ENCODE measurements around the gene ARHGAP28. TPM values are rescaled to one million over a fixed set of nuclear protein-coding genes. Genes with fewer than 3 reads are reported as not detected.

The ARHGAP28 gene
- total and polyA plus RNA-seq, 7 experiments from 2014 or later = not detected

DNA sequence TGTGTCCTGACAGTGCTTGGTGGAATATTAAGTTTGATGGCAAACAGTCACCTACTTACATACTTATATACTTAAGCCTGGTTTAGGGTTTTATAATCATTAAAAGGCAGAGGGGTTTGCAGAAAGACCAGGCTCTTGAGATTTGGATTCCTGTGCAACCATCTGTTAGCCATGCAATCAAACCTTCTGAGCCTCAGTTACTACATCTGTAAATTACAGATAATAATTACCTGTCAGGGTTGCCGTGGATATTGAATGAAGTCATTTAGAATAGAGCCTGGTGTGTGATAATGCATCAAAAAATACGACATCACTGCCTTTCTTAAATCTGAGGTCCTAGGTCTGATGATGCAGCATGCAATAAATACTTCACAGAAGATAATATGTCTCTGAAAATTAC lies 152.9 kb downstream of the ARHGAP28 start:
- CTCF ChIA-PET = no interaction called here
- intact Hi-C loops (cut with micrococcal nuclease) = no loop called here
- ATAC-seq (no peak), DNase-seq (no peak)
- Mint-ChIP-seq H3K27ac (no peak overlapping the region), H3K27me3 (no peaks in the 10 kb centered on the region), H3K4me3 (no peak overlapping the region), H3K4me1 (no peaks in the 10 kb centered on the region), H3K9me3 (peaks cover 0 to 9% (median 0%) of the 10 kb centered on the region in 11 donors), H3K36me3 (no peaks in the 10 kb centered on the region)
- H3K4me3 ChIP-seq (ENCODE audit: low read length) = no peak overlapping the region
- no peaks in the 10 kb centered on the region for H3K9me3 ChIP-seq (ENCODE audit: control insufficient read depth in 2 of 3, low read length in 3 of 3)
- POLR2A ChIA-PET = no interaction called here
- H3K27ac ChIP-seq (ENCODE audit: low read depth, low read length) = no peak overlapping the region
- no peaks in the 10 kb centered on the region for H3K36me3 ChIP-seq (ENCODE audit: control insufficient read depth in 2 of 3, insufficient read depth in 3 of 3, low read length in 3 of 3)
- H3K4me1 ChIP-seq (ENCODE audit: control insufficient read depth in 2 of 2, insufficient read depth in 2 of 2, low read length in 2 of 2) = no peaks in the 10 kb centered on the region
- no peaks in the 10 kb centered on the region for H3K27me3 ChIP-seq (ENCODE audit: control insufficient read depth in 2 of 2, insufficient read depth in 2 of 2, low read length in 2 of 2)

DNA sequence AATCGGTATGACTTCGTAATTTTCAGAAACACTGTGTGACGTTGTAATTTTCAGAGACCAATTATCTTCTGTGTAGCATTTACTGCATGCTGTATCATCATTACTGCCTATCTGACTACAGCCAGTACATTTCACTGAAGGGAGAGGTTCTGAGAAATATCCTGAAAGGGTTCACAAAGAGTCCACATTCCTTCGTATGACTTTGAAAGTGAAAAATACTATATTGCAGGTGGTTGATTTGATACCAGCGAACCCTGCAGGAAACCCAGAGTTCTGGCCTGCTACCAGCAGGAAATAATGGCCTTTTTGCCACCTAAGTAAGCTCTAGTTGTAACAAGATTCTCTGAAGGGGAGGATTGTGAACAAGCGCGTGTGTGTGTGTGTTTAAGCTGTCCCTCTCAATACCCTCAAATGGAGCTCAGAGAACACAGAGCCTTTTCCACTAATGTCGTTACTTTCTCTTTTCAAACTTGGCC lies 155.5 kb downstream of the ARHGAP28 start:
- H3K4me1 Mint-ChIP-seq = no peaks in the 10 kb centered on the region
- no peaks in the 10 kb centered on the region for H3K27me3 ChIP-seq (ENCODE audit: control insufficient read depth in 2 of 2, insufficient read depth in 2 of 2, low read length in 2 of 2)
- peaks cover 0 to 4% (median 0%) of the 10 kb centered on the region in 11 donors for H3K9me3 Mint-ChIP-seq
- ChIA-PET CTCF (no interaction called here), POLR2A (no interaction called here)
- no peaks in the 10 kb centered on the region for H3K9me3 ChIP-seq (ENCODE audit: control insufficient read depth in 2 of 3, low read length in 3 of 3)
- ATAC-seq = no peak
- H3K4me1 ChIP-seq (ENCODE audit: control insufficient read depth in 2 of 2, insufficient read depth in 2 of 2, low read length in 2 of 2) = no peaks in the 10 kb centered on the region
- no peak overlapping the region for H3K27ac Mint-ChIP-seq
- H3K36me3 ChIP-seq (ENCODE audit: control insufficient read depth in 2 of 3, insufficient read depth in 3 of 3, low read length in 3 of 3) = no peaks in the 10 kb centered on the region
- no peak overlapping the region for H3K4me3 Mint-ChIP-seq
- intact Hi-C loops (cut with micrococcal nuclease) = loop anchor here (5.0 kb wide), 2 partner anchors 343 to 1283 kb away; no protein-coding TSS in a partner anchor
- H3K36me3 Mint-ChIP-seq = no peaks in the 10 kb centered on the region
- no peak overlapping the region for H3K27ac ChIP-seq (ENCODE audit: low read depth, low read length)
- H3K4me3 ChIP-seq (ENCODE audit: low read length) = no peak overlapping the region
- no peaks in the 10 kb centered on the region for H3K27me3 Mint-ChIP-seq
- no peak for DNase-seq

DNA sequence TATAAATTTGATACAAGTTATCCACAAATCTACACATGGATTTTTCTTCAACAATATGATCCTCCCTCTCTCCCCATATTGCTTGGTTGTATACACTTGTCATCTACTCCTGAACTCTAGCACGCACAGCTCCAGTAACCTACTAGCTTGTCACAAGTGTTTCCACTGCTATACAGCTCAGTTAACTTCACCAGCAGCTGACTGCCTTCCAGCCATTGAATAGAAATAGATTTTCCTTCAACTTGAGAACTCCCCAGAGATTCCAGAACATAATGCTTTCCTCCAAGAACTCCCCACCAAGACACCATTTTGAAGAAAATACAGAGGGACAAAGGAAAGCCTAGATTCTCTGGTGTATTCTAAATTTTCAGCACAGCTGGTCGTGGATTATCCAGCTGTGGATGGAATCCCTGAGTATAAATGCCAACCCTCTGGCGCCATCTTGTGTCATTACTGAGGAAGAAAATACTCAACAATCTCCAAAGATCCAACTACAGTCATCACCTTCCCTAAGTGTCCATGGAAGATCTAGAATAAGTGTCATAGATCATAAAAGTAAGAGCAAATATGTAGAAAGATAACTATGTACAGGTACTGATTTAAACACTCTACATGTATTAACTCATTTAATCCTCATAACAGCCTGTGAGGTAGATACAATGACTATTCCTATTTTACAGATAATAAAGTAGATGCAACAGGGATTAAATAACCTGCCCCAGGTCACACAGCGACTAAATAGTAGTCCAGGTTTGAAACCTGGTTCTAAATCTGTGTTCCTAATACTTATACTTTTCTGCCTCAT lies 156.7 kb downstream of the ARHGAP28 start:
- Histone ChIP-seq H3K27me3 (ENCODE audit: control insufficient read depth in 2 of 2, insufficient read depth in 2 of 2, low read length in 2 of 2) (no peaks in the 10 kb centered on the region), H3K9me3 (ENCODE audit: control insufficient read depth in 2 of 3, low read length in 3 of 3) (no peaks in the 10 kb centered on the region), H3K36me3 (ENCODE audit: control insufficient read depth in 2 of 3, insufficient read depth in 3 of 3, low read length in 3 of 3) (no peaks in the 10 kb centered on the region), H3K4me1 (ENCODE audit: control insufficient read depth in 2 of 2, insufficient read depth in 2 of 2, low read length in 2 of 2) (no peaks in the 10 kb centered on the region), H3K4me3 (ENCODE audit: low read length) (no peak overlapping the region), H3K27ac (ENCODE audit: low read depth, low read length) (no peak overlapping the region)
- ChIA-PET CTCF (no interaction called here), POLR2A (no interaction called here)
- no peaks in the 10 kb centered on the region for H3K27me3 Mint-ChIP-seq
- ATAC-seq = no peak
- peaks cover 0 to 4% (median 0%) of the 10 kb centered on the region in 11 donors for H3K9me3 Mint-ChIP-seq
- intact Hi-C loops (cut with micrococcal nuclease) = loop anchor here (5.0 kb wide), 2 partner anchors 344 to 1284 kb away; no protein-coding TSS in a partner anchor
- DNase-seq = no peak
- no peak overlapping the region for H3K4me3 Mint-ChIP-seq
- no peak overlapping the region for H3K27ac Mint-ChIP-seq
- H3K4me1 Mint-ChIP-seq = no peaks in the 10 kb centered on the region
- no peaks in the 10 kb centered on the region for H3K36me3 Mint-ChIP-seq

DNA sequence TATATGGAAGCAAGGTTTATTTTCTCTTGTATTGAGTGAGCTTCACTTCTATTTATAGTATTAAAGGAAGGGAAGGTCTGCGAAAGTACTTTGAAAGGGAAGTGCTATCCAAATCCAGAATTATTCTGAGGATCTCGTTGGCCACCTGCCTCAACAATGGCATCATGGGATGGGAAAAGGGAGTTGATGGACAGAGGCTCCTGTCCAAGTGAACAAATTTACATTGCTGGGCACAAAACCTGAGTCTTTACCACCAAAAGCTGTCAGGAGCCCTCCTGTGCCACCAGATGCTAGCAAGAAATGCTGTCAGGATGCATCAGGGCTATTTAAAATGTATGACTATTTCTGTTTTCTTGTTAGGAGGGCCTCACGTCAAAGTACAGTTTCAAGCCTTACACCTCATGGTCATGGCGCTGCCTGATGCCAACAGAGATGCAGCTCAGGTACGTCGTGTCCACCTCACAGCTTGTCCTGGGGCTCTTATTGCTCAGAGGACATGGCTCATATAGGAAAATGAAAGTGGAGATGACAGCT lies 157.3 kb downstream of the ARHGAP28 start:
- ChIA-PET CTCF (interaction anchor here (0.6 kb wide), 1 partner anchor 705 kb away, joined by 3 read pairs; no protein-coding TSS in a partner anchor), POLR2A (no interaction called here)
- Histone ChIP-seq H3K27me3 (ENCODE audit: control insufficient read depth in 2 of 2, insufficient read depth in 2 of 2, low read length in 2 of 2) (no peaks in the 10 kb centered on the region), H3K9me3 (ENCODE audit: control insufficient read depth in 2 of 3, low read length in 3 of 3) (no peaks in the 10 kb centered on the region), H3K36me3 (ENCODE audit: control insufficient read depth in 2 of 3, insufficient read depth in 3 of 3, low read length in 3 of 3) (no peaks in the 10 kb centered on the region), H3K4me3 (ENCODE audit: low read length) (no peak overlapping the region), H3K27ac (ENCODE audit: low read depth, low read length) (no peak overlapping the region), H3K4me1 (ENCODE audit: control insufficient read depth in 2 of 2, insufficient read depth in 2 of 2, low read length in 2 of 2) (no peaks in the 10 kb centered on the region)
- H3K9me3 Mint-ChIP-seq = peaks cover 0 to 4% (median 0%) of the 10 kb centered on the region in 11 donors
- no peaks in the 10 kb centered on the region for H3K4me1 Mint-ChIP-seq
- no peak overlapping the region for H3K4me3 Mint-ChIP-seq
- H3K36me3 Mint-ChIP-seq = no peaks in the 10 kb centered on the region
- H3K27me3 Mint-ChIP-seq = no peaks in the 10 kb centered on the region
- ATAC-seq (no peak), DNase-seq (no peak)
- intact Hi-C loops (cut with micrococcal nuclease) = loop anchor here (5.0 kb wide), 2 partner anchors 345 to 1285 kb away; no protein-coding TSS in a partner anchor
- H3K27ac Mint-ChIP-seq = no peak overlapping the region

GRCh38 chr18:6891788-6892187 lies 162.3 kb downstream of the ARHGAP28 start:
- H3K9me3 ChIP-seq (ENCODE audit: control insufficient read depth in 2 of 3, low read length in 3 of 3) = no peaks in the 10 kb centered on the region
- no peak overlapping the region for H3K4me3 Mint-ChIP-seq
- intact Hi-C loops (cut with micrococcal nuclease) = no loop called here
- no peak overlapping the region for H3K4me3 ChIP-seq (ENCODE audit: low read length)
- H3K27ac ChIP-seq (ENCODE audit: low read depth, low read length) = no peak overlapping the region
- ChIA-PET POLR2A (no interaction called here), CTCF (no interaction called here)
- H3K36me3 Mint-ChIP-seq = no peaks in the 10 kb centered on the region
- H3K27me3 ChIP-seq (ENCODE audit: control insufficient read depth in 2 of 2, insufficient read depth in 2 of 2, low read length in 2 of 2) = no peaks in the 10 kb centered on the region
- H3K4me1 Mint-ChIP-seq = no peaks in the 10 kb centered on the region
- no peaks in the 10 kb centered on the region for H3K27me3 Mint-ChIP-seq
- H3K27ac Mint-ChIP-seq = no peak overlapping the region
- H3K4me1 ChIP-seq (ENCODE audit: control insufficient read depth in 2 of 2, insufficient read depth in 2 of 2, low read length in 2 of 2) = no peaks in the 10 kb centered on the region
- peaks cover 0 to 1% (median 0%) of the 10 kb centered on the region in 11 donors for H3K9me3 Mint-ChIP-seq
- DNase-seq (no peak), ATAC-seq (no peak)
- H3K36me3 ChIP-seq (ENCODE audit: control insufficient read depth in 2 of 3, insufficient read depth in 3 of 3, low read length in 3 of 3) = no peaks in the 10 kb centered on the region

- peaks cover 0 to 40% (median 15%) of the 10 kb centered on the region in 11 donors for H3K9me3 Mint-ChIP-seq
- H3K4me1 Mint-ChIP-seq = no peaks in the 10 kb centered on the region
- ATAC-seq (no peak), DNase-seq (no peak)
- POLR2A ChIA-PET = no interaction called here
- no peaks in the 10 kb centered on the region for H3K36me3 ChIP-seq (ENCODE audit: control insufficient read depth in 2 of 3, insufficient read depth in 3 of 3, low read length in 3 of 3)
- CTCF ChIA-PET = no interaction called here
- no peak overlapping the region for H3K27ac Mint-ChIP-seq
- H3K27me3 Mint-ChIP-seq = no peaks in the 10 kb centered on the region
- peaks cover 0 to 16% (median 0%) of the 10 kb centered on the region in 3 experiments for H3K9me3 ChIP-seq (ENCODE audit: control insufficient read depth in 2 of 3, low read length in 3 of 3)
- peaks cover 0 to 4% (median 0%) of the 10 kb centered on the region in 5 donors for H3K36me3 Mint-ChIP-seq
- no peak overlapping the region for H3K4me3 ChIP-seq (ENCODE audit: low read length)
- H3K4me1 ChIP-seq (ENCODE audit: control insufficient read depth in 2 of 2, insufficient read depth in 2 of 2, low read length in 2 of 2) = no peaks in the 10 kb centered on the region
- intact Hi-C loops (cut with micrococcal nuclease) = no loop called here
- no peak overlapping the region for H3K27ac ChIP-seq (ENCODE audit: low read depth, low read length)
- no peaks in the 10 kb centered on the region for H3K27me3 ChIP-seq (ENCODE audit: control insufficient read depth in 2 of 2, insufficient read depth in 2 of 2, low read length in 2 of 2)
- H3K4me3 Mint-ChIP-seq = no peak overlapping the region
These were observed 171.9 kb downstream of the ARHGAP28 start for GRCh38 chr18:6901286-6901926.
